K562 (cell line): ENCODE measurements around the gene SETD1B. TPM values are rescaled to one million over a fixed set of nuclear protein-coding genes. Genes with fewer than 3 reads are reported as not detected.

Experiments
- DMBX1 ChIP-seq: fragments of 250-450 bp; sonication (Bioruptor Pico); IDR thresholded peaks from 2 replicates; pipeline ENCODE4 v1.8.0; 2022; ENCODE audit warnings: inconsistent platforms, mild to moderate bottlenecking, moderate library complexity, borderline replicate concordance
- FOS ChIP-seq: IDR thresholded peaks from 3 replicates; pipeline ENCODE4 v1.6.1; 2011; ENCODE audit not compliant: insufficient read length; ENCODE audit errors: extremely low read depth
- GATAD2A ChIP-seq: fragments of 450-650 bp; IDR thresholded peaks from 2 replicates; pipeline ENCODE4 v1.6.1; 2017
- MBD2 ChIP-seq: sonication (generic); IDR thresholded peaks from 2 replicates; pipeline ENCODE4 v1.6.1; 2016; ENCODE audit warnings: low read depth, borderline replicate concordance
- NUFIP1 ChIP-seq: fragments of 450-650 bp; IDR thresholded peaks from 2 replicates; pipeline ENCODE4 v1.6.1; 2018; ENCODE audit not compliant: partially characterized antibody
- PTTG1 ChIP-seq: fragments of 450-650 bp; IDR thresholded peaks from 2 replicates; pipeline ENCODE4 v1.6.1; 2016; ENCODE audit warnings: low read depth, mild to moderate bottlenecking, missing genetic modification characterization, missing compliant biosample characterization
- U2AF2 ChIP-seq: fragments of 200-400 bp; formaldehyde crosslinking; optimal IDR thresholded peaks from 2 replicates; pipeline ENCODE3; 2017; ENCODE audit warnings: low read depth, mild to moderate bottlenecking, low read length
- ZC3H11A ChIP-seq: IDR thresholded peaks from 2 replicates; pipeline ENCODE4 v1.6.1; 2012; ENCODE audit warnings: low read depth, low read length, improper control_type of control experiment
- ZNF175 ChIP-seq: fragments of 200-800 bp; sonication (Bioruptor generic); IDR thresholded peaks from 2 replicates; pipeline ENCODE4 v1.6.1; 2016; ENCODE audit warnings: low read depth, mild to moderate bottlenecking, missing genetic modification characterization, missing compliant biosample characterization
- ZNF23 ChIP-seq: fragments of 250-450 bp; sonication (Bioruptor Pico); IDR thresholded peaks from 2 replicates; pipeline ENCODE4 v1.4.0; 2020; ENCODE audit warnings: mild to moderate bottlenecking
- ZNF551 ChIP-seq: fragments of 250-450 bp; sonication (Bioruptor Pico); IDR thresholded peaks from 2 replicates; pipeline ENCODE4 v1.5.0; 2021; ENCODE audit warnings: mild to moderate bottlenecking, moderate library complexity
- ZNF583 ChIP-seq: fragments of 250-450 bp; sonication (Bioruptor Pico); IDR thresholded peaks from 2 replicates; pipeline ENCODE4 v1.4.0; 2020
- polyA plus RNA-seq, 8 experiments: library from polyadenylated mRNA; depleted of rRNA in 4 of 8; stranded (reverse) in 5 of 8; unstranded in 3 of 8; fragments of >200 nt; fragmentation: Nextera tagmentation in 2 of 8; fragmentation: Illumina TruSeq in 1 of 8; extraction: Ambion mirVana in 2 of 8; extraction: Trizol in 1 of 8; gene quantifications; 2 replicates each; pipeline versions ENCODE4 v1.2.1 to v1.2.3, GENCODE V29; 2011 to 2014; ENCODE audit warnings: inconsistent platforms in 1 of 8, missing spikeins in 1 of 8
- total RNA-seq, 7 experiments: library from RNA; depleted of rRNA in 6 of 7; stranded (reverse); fragments of >200 nt in 6 of 7; fragmentation: Illumina TruSeq in 2 of 7; extraction: Trizol in 2 of 7; gene quantifications; 2 replicates each; pipeline versions ENCODE4 v1.2.1 to v1.2.3, GENCODE V29; 2011 to 2021; ENCODE audit warnings: low replicate concordance in 1 of 7
- TF ChIP-seq, protein P1 (sequence below): fragments of 250-450 bp; sonication (Bioruptor Pico); IDR thresholded peaks from 2 replicates; pipeline ENCODE4 v1.8.0; 2022; ENCODE audit warnings: inconsistent platforms
- TF ChIP-seq, protein P2 (sequence below), 3 experiments: IDR thresholded peaks in 2 of 3; conservative IDR thresholded peaks in 1 of 3; 2 replicates each; pipeline ENCODE4 v1.5.1; 2011 to 2012; ENCODE audit warnings: low read length in 3 of 3, mild to moderate bottlenecking in 3 of 3, control low read depth in 2 of 3, improper control_type of control experiment in 1 of 3, inconsistent platforms in 1 of 3, low read depth in 1 of 3, mixed read lengths in 1 of 3, moderate library complexity in 1 of 3; ENCODE audit not compliant: insufficient read depth in 2 of 3
- TF ChIP-seq, protein P3 (sequence below): IDR thresholded peaks from 2 replicates; pipeline ENCODE4 v1.6.1; 2012; ENCODE audit warnings: low read depth, low read length, improper control_type of control experiment, borderline replicate concordance

Gene SETD1B
- total and polyA plus RNA-seq, 9 of the 15 experiments (the other 6 are each of a cell fraction or from before 2014, with no cell fraction given): 0.48 to 26.6 (median 2.3) TPM

DNA sequence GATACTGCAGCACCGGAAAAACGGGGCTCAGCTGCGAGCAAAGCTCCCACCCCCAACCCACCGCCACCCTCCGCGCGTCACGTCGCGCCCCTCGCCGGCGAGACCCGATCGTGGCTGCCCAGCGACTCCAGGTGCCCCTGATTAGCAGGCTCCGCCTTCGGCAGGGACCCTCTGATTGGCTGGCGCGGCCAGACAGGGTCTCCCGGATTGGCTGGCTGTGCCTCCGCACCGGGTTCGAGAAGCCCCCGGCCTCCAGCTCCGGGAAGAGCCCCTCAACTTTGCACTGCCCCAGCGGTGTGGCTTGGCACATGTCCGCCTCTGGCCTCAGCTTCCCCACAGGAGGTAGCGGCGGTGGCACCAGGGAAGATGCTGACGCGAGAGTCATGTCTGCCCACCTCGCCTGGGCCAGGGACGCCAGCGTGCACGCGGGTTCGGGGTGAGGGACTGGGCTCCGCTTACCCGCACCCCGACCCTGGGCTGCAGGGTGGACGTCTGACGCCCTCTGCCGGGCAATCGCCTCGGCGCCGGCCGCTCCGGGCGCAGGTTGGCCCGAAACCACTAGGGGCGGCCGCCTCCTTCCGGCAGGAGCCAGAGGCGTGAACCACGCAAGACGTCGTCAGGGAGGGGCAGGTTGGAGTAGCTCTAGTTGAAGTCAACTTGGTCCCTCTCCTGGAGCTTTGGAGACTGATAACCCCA lies 9.8 kb upstream of the SETD1B start (continued):
- TF ChIP-seq, protein P1, sequence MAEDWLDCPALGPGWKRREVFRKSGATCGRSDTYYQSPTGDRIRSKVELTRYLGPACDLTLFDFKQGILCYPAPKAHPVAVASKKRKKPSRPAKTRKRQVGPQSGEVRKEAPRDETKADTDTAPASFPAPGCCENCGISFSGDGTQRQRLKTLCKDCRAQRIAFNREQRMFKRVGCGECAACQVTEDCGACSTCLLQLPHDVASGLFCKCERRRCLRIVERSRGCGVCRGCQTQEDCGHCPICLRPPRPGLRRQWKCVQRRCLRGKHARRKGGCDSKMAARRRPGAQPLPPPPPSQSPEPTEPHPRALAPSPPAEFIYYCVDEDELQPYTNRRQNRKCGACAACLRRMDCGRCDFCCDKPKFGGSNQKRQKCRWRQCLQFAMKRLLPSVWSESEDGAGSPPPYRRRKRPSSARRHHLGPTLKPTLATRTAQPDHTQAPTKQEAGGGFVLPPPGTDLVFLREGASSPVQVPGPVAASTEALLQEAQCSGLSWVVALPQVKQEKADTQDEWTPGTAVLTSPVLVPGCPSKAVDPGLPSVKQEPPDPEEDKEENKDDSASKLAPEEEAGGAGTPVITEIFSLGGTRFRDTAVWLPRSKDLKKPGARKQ: no peak
- TF ChIP-seq ZNF551 (CRISPR knock-in tag) (no peak), ZNF175 (CRISPR knock-in tag) (no peak), U2AF2 (no peak), GATAD2A (peak; percentile 69), ZNF23 (CRISPR knock-in tag) (no peak), FOS (no peak), DMBX1 (no peak; the same call in 1 of the 2 replicates), ZNF583 (0 out of 2 replicates have a peak, but pooled peaks have one; percentile 37), PTTG1 (tag) (no peak), ZC3H11A (no peak), MBD2 (0 out of 2 replicates have a peak, but pooled peaks have one; percentile 22), NUFIP1 (no peak)
- TF ChIP-seq, protein P2, sequence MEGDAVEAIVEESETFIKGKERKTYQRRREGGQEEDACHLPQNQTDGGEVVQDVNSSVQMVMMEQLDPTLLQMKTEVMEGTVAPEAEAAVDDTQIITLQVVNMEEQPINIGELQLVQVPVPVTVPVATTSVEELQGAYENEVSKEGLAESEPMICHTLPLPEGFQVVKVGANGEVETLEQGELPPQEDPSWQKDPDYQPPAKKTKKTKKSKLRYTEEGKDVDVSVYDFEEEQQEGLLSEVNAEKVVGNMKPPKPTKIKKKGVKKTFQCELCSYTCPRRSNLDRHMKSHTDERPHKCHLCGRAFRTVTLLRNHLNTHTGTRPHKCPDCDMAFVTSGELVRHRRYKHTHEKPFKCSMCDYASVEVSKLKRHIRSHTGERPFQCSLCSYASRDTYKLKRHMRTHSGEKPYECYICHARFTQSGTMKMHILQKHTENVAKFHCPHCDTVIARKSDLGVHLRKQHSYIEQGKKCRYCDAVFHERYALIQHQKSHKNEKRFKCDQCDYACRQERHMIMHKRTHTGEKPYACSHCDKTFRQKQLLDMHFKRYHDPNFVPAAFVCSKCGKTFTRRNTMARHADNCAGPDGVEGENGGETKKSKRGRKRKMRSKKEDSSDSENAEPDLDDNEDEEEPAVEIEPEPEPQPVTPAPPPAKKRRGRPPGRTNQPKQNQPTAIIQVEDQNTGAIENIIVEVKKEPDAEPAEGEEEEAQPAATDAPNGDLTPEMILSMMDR (IDR thresholded peaks at IDR 0.05 in 2 of 3, conservative IDR thresholded peaks at IDR 0.05 in 1 of 3; ENCODE audit: insufficient read depth in 2 of 3, low read depth in 1 of 3, low read length in 3 of 3): peak; percentile 100
- TF ChIP-seq, protein P3, sequence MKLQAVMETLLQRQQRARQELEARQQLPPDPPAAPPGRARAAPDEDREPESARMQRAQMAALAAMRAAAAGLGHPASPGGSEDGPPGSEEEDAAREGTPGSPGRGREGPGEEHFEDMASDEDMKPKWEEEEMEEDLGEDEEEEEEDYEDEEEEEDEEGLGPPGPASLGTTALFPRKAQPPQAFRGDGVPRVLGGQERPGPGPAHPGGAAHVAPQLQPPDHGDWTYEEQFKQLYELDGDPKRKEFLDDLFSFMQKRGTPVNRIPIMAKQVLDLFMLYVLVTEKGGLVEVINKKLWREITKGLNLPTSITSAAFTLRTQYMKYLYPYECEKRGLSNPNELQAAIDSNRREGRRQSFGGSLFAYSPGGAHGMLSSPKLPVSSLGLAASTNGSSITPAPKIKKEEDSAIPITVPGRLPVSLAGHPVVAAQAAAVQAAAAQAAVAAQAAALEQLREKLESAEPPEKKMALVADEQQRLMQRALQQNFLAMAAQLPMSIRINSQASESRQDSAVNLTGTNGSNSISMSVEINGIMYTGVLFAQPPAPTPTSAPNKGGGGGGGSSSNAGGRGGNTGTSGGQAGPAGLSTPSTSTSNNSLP: no peak
